Keratinocyte (primary cell): Measurements from ENCODE around the gene IL31RA.
"Not testable (repeated sequence)": the region's sequence is repeated elsewhere in the genome, so short reads cannot be mapped to it uniquely, and the experiment has no call there.

Experiments used
- CTCF ChIP-seq, 3 experiments: IDR thresholded peaks in 1 of 3; conservative IDR thresholded peaks in 1 of 3; optimal IDR thresholded peaks in 1 of 3; 2 replicates in 2 of 3; 3 replicates in 1 of 3; pipeline versions ENCODE3 to v1.5.1; 2011; ENCODE audit warnings: low read length in 3 of 3, mild to moderate bottlenecking in 3 of 3, moderate library complexity in 2 of 3, control low read depth in 1 of 3, inconsistent platforms in 1 of 3; ENCODE audit not compliant: insufficient read depth in 2 of 3; ENCODE audit errors: extremely low read depth in 1 of 3
- EZH2 ChIP-seq: IDR thresholded peaks from one replicate; pipeline ENCODE4 v1.6.1; 2012; ENCODE audit warnings: inconsistent platforms, mild to moderate bottlenecking, low read length, moderate library complexity

GRCh38 chr5:55937598-55937997 is 86.4 kb downstream of the IL31RA start:
- not testable (repeated sequence) for TF ChIP-seq EZH2; CTCF (optimal IDR thresholded peaks at IDR 0.05 in 1 of 3, IDR thresholded peaks at IDR 0.05 in 1 of 3, conservative IDR thresholded peaks at IDR 0.05 in 1 of 3; ENCODE audit: extremely low read depth in 1 of 3, insufficient read depth in 2 of 3, low read length in 3 of 3)
